DOHH2 (cell line): ENCODE data around the gene WBP1.

Source experiments
- H3F3A ChIP-seq: fragments of 200-600 bp; sonication (generic), shearing (Covaris generic); 2 replicates; pipeline ENCODE4 v1.6.0; 2016; ENCODE audit warnings: antibody characterized with exemption, mild to moderate bottlenecking; ENCODE audit not compliant: control insufficient read depth, insufficient read depth
- H3K27ac ChIP-seq: fragments of 200-600 bp; sonication (generic); 2 replicates; pipeline ENCODE4 v1.5.1; 2014; ENCODE audit warnings: low read depth, mild to moderate bottlenecking, low read length, moderate library complexity
- H3K27me3 ChIP-seq: fragments of 200-600 bp; sonication (generic); 2 replicates; pipeline ENCODE4 v1.6.1; 2014; ENCODE audit warnings: mild to moderate bottlenecking, low read length, mixed read lengths; ENCODE audit not compliant: control insufficient read depth
- H3K36me3 ChIP-seq: fragments of 200-600 bp; sonication (generic); 2 replicates; pipeline ENCODE4 v1.6.1; 2014; ENCODE audit warnings: mild to moderate bottlenecking, low read length, moderate library complexity, mixed read lengths; ENCODE audit not compliant: control insufficient read depth
- H3K4me1 ChIP-seq: fragments of 200-600 bp; sonication (generic); 2 replicates; pipeline ENCODE4 v1.6.1; 2014; ENCODE audit warnings: mild to moderate bottlenecking, low read length, mixed read lengths; ENCODE audit not compliant: control insufficient read depth
- H3K4me2 ChIP-seq: fragments of 200-600 bp; sonication (generic); 2 replicates; pipeline ENCODE4 v1.6.0; 2014; ENCODE audit warnings: mild to moderate bottlenecking, low read length, moderate library complexity
- H3K4me3 ChIP-seq: fragments of 200-600 bp; sonication (generic); 2 replicates; pipeline ENCODE4 v1.5.1; 2014; ENCODE audit warnings: mild to moderate bottlenecking, low read length, mixed read lengths
- H3K79me2 ChIP-seq: fragments of 200-600 bp; sonication (generic); 2 replicates; pipeline ENCODE4 v1.6.1; 2014; ENCODE audit warnings: mild to moderate bottlenecking, low read length, mixed read lengths; ENCODE audit not compliant: control insufficient read depth
- H3K9me2 ChIP-seq: fragments of 200-600 bp; sonication (generic); replicated peaks from 2 replicates; pipeline ENCODE4 v1.6.1; 2014; ENCODE audit warnings: mild to moderate bottlenecking, low read length, mixed read lengths; ENCODE audit not compliant: control insufficient read depth
- H3K9me3 ChIP-seq: fragments of 200-600 bp; sonication (generic); 2 replicates; pipeline ENCODE4 v1.6.1; 2014; ENCODE audit warnings: antibody characterized with exemption, low read length, mixed read lengths; ENCODE audit not compliant: control insufficient read depth, insufficient read depth
- H4K20me1 ChIP-seq: fragments of 200-600 bp; sonication (generic); 2 replicates; pipeline ENCODE4 v1.6.0; 2014; ENCODE audit warnings: low read depth, mild to moderate bottlenecking, antibody characterized with exemption, low read length, moderate library complexity; ENCODE audit not compliant: control insufficient read depth, insufficient read depth
- EZH2phosphoT487 ChIP-seq: fragments of 200-600 bp; sonication (generic); IDR thresholded peaks from 2 replicates; pipeline ENCODE4 v1.6.1; 2017; ENCODE audit warnings: borderline replicate concordance, mild to moderate bottlenecking, antibody characterized with exemption, low read length, moderate library complexity, mixed read lengths
- TF ChIP-seq, protein P1 (sequence below): fragments of 200-600 bp; sonication (generic); IDR thresholded peaks from one replicate; pipeline ENCODE4 v1.5.1; 2014; ENCODE audit warnings: antibody characterized with exemption, mild to moderate bottlenecking, low read depth, low read length; ENCODE audit not compliant: poor library complexity, severe bottlenecking

The WBP1 gene

DNA sequence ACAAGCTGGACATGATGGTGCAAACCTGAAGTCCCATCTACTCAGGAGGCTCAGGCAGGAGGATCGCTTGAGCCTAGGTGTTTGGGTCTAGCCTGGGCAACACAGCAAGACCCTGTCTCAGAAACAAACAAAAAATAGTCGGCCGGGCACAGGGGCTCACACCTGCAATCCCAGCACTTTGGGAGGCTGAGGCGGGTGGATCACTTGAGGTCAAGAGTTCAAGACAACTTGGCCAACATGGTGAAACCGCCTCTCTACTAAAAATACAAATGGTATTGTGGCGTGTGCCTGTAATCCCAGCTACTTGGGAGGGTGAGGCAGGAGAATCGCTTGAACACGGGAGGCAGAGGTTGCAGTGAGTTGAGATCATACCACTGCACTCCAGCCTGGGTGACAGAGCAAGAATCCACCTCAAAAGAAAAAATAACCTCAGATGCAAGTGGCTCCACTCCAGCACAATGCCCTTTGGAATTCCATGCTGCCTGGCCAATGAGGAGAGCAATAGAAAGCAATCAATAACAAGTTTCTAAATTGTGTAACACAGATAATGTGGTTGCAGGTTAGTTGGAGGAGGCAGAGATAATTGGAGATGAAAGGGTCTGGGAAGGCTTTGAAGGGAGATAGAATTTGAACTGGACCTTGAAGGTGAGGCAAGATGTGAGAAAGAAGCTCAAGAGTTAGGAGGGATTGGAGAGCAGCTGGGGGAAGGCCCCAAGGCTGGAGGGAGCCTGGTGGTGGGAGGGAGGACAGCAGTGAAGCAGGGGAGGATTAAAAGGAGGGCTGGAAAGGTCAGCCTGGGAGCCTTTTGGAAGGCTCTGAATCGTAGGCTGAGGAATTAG, 30.6 kb downstream of the WBP1 start:
- H3K36me3 ChIP-seq, result peaks cover 36% of the 10 kb centered on the region
- H3K9me2 ChIP-seq, result no peaks in the 10 kb centered on the region
- H3K4me1 ChIP-seq, result peaks cover 2% of the 10 kb centered on the region; the same call in 1 of the 2 replicates
- peaks cover 2% of the 10 kb centered on the region for H3K79me2 ChIP-seq
- H3K9me3 ChIP-seq, result no peaks in the 10 kb centered on the region
- H3F3A ChIP-seq, result no peaks in the 10 kb centered on the region
- H3K27ac ChIP-seq, result no peak overlapping the region
- H4K20me1 ChIP-seq, result no peaks in the 10 kb centered on the region
- H3K27me3 ChIP-seq, result no peaks in the 10 kb centered on the region
- no peak for TF ChIP-seq EZH2phosphoT487
- TF ChIP-seq, protein P1, sequence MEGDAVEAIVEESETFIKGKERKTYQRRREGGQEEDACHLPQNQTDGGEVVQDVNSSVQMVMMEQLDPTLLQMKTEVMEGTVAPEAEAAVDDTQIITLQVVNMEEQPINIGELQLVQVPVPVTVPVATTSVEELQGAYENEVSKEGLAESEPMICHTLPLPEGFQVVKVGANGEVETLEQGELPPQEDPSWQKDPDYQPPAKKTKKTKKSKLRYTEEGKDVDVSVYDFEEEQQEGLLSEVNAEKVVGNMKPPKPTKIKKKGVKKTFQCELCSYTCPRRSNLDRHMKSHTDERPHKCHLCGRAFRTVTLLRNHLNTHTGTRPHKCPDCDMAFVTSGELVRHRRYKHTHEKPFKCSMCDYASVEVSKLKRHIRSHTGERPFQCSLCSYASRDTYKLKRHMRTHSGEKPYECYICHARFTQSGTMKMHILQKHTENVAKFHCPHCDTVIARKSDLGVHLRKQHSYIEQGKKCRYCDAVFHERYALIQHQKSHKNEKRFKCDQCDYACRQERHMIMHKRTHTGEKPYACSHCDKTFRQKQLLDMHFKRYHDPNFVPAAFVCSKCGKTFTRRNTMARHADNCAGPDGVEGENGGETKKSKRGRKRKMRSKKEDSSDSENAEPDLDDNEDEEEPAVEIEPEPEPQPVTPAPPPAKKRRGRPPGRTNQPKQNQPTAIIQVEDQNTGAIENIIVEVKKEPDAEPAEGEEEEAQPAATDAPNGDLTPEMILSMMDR, result no peak
- H3K4me2 ChIP-seq, result no peak overlapping the region
- H3K4me3 ChIP-seq, result no peak overlapping the region

DNA sequence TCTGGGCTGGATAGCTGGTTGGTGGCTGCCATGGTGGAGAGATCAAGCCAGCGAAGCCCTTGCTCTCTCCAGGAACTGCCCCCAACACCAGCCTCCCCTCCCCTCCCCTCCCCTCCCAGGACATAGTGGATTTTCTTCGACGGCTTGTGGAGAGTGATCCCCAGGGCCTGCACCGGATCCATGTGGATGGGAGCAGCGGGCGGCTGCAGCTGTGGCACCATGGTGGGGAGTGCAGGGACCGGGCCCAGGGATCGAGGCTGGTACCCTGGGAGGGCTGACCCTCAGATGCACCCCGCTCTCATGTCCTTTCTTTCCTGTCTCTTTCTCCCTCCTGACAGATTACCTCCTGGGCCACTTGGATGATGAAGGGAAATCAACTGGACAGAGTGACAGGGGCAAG, 31.7 kb downstream of the WBP1 start:
- Histone ChIP-seq H3K4me1 (no peaks in the 10 kb centered on the region), H3K4me2 (no peak overlapping the region), H3K79me2 (no peaks in the 10 kb centered on the region), H3K4me3 (no peak overlapping the region), H3K27ac (no peak overlapping the region), H3K9me2 (no peaks in the 10 kb centered on the region), H3K9me3 (no peaks in the 10 kb centered on the region), H3F3A (no peaks in the 10 kb centered on the region), H3K36me3 (peaks cover 36% of the 10 kb centered on the region), H3K27me3 (no peaks in the 10 kb centered on the region), H4K20me1 (no peaks in the 10 kb centered on the region)
- TF ChIP-seq EZH2phosphoT487, result no peak
- TF ChIP-seq, protein P1, result no peak

DNA sequence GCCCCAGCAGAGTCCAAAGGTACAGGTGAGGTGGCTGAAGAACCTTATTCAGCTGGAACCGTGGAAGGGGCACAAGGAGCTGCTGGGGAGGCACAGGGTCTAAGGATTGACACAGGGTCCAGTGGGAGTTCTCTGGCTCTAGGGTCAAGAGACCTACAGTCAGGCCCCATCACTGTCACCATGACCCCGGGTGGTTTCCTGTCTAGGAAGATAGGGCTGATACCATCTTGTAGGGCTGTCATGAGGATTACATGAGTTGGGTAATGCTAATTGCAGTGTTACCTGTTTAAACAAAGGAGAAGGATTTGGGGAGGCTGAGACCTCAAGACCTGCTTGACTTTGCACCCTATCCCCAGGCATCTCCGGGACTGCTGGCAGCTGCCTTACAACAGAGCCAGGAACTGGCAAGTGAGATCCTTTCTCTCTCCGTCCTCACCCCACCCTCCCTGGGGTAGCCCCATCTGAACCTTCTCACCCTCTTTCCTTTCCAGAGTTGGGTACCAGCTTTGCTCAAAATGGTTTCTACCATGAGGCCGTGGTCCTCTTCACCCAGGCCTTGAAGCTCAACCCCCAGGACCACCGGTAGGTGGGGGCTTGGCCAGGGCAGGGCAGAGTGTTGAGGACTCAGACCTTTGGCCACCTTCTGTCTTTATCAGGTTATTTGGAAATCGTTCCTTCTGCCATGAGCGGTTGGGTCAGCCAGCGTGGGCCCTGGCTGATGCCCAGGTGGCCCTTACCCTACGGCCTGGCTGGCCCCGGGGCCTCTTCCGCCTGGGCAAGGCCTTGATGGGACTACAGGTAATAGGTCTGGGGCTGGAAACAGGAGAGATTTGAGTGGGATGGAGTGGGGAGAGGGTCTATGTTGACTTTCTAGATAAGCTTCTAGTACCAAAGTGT, 33.7 kb downstream of the WBP1 start:
- Histone ChIP-seq H3K4me2 (no peak overlapping the region), H4K20me1 (no peaks in the 10 kb centered on the region), H3K9me3 (no peaks in the 10 kb centered on the region), H3K27ac (no peak overlapping the region), H3K36me3 (peaks cover 29% of the 10 kb centered on the region), H3K4me1 (no peaks in the 10 kb centered on the region), H3K27me3 (no peaks in the 10 kb centered on the region), H3K9me2 (no peaks in the 10 kb centered on the region), H3K4me3 (no peak overlapping the region), H3F3A (no peaks in the 10 kb centered on the region), H3K79me2 (no peaks in the 10 kb centered on the region)
- TF ChIP-seq, protein P1, result no peak
- no peak for TF ChIP-seq EZH2phosphoT487
